Measurements from ENCODE around the gene JUN.

Gene JUN

DNA sequence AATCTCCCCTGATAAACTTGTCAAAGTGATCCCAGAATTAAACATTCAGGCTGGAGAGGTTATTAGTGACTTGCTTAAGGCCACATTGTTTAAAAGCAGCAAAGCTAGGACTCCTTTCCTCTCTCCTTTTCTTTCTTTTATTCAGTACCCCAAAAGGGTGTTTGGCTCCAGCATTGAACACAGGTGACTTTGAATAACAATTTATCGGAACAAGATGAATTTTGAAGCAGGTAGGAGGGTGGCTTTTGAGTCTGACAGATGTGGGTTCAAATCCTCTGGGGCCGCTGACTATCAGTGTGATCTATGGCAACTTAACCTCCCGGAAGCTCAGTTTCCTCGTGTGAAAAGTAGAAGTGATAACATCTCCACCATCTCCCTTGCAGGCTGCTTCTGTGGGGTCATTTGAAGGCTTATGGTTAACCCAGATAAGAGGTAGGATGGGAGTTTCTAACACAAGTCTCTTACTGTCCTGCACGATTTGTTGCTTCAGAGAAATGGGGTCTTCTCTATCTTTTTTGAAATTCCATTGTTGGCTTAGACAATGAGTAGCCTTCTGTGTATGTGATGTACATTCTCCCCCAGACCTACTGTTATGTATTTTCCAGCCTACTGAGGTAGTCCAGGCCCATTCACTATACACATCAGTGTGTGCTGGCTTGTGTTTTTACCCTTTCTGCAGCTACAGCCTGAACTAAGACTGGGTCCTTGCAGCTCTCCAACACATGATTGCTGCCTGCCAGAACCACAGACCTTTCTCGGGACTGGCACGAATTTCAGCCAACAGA is 29.0 kb downstream of the JUN start:
- TF ChIP-seq, protein P1, sequence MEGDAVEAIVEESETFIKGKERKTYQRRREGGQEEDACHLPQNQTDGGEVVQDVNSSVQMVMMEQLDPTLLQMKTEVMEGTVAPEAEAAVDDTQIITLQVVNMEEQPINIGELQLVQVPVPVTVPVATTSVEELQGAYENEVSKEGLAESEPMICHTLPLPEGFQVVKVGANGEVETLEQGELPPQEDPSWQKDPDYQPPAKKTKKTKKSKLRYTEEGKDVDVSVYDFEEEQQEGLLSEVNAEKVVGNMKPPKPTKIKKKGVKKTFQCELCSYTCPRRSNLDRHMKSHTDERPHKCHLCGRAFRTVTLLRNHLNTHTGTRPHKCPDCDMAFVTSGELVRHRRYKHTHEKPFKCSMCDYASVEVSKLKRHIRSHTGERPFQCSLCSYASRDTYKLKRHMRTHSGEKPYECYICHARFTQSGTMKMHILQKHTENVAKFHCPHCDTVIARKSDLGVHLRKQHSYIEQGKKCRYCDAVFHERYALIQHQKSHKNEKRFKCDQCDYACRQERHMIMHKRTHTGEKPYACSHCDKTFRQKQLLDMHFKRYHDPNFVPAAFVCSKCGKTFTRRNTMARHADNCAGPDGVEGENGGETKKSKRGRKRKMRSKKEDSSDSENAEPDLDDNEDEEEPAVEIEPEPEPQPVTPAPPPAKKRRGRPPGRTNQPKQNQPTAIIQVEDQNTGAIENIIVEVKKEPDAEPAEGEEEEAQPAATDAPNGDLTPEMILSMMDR (conservative IDR thresholded peaks at IDR 0.05; ENCODE audit: low read length) = no peak
- 0 out of 2 replicates have a peak overlapping the region, but pooled peaks have one; percentile 14 for H3K4me3 ChIP-seq (ENCODE audit: low read length)
- no peak for DNase-seq (ENCODE audit: low read depth)

DNA sequence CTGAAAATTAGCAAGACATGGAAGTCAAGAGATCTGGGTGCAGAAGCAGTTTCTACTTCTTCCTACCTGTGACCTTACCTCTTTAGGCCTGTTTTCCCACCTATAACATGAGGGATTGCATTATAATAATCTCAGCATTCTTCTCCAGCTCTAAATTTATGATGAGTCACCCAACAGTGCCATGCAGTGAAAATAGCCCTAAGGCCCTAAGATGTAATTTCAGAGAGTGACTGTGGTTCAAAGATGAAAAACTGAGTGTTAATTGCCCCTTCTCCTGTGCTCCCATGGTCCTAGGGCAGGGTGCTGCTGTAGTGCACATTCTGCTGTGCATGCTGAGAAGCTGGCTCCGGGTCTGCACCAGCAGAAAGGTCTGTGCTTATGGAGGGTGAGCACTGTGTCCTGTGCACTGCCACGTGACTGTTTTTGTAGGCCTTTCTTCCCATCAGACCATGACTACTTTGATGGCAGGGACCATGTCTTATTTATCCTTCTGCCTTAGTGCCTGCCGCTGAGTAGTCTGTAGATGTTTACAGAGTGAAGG is 29.7 kb downstream of the JUN start:
- DNase-seq (ENCODE audit: low read depth) = no peak
- no peak overlapping the region for H3K4me3 ChIP-seq (ENCODE audit: low read length)
- TF ChIP-seq, protein P1 (conservative IDR thresholded peaks at IDR 0.05; ENCODE audit: low read length) = no peak

DNA sequence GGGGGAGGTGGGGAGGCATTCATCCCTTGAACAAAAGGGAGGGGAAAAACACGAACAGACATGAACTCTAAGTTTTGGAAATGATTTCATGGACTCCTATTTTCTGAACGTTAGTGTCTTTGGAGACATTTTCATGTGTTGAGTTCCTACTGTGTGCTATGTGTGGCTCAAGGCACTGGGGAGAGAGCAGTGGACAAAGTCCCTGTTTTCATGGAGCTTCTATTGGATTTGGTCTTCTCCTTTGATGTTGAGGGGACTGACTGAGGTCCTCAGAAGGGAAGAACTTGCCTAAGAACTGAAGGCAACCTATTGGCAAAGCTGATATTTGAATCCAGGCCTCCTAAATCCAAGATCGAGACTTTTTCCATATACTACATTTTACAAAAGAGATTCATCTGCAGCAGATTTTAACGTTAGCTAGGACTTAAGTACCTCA is 30.4 kb downstream of the JUN start:
- TF ChIP-seq, protein P1 (conservative IDR thresholded peaks at IDR 0.05; ENCODE audit: low read length) = no peak
- no peak overlapping the region for H3K4me3 ChIP-seq (ENCODE audit: low read length)
- DNase-seq (ENCODE audit: low read depth) = no peak

DNA sequence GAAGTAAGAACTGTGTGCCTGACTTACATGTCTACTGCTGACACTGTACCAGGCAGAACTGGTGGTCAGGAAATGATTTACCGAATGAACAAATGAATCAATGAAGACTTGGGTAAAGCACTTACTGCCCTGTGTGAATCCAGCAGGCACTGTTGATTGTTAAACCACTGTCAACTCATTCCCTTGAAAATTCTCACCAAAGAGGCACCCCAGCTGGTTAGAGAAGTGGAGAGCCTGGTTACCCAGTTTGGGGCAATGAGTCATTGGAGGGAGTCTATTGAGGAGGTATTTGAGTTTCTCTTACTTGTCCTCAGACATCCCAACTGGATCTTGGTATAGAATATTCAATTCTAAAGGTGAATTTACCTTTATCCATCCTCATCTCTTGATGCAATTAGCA is 34.2 kb downstream of the JUN start:
- H3K4me3 ChIP-seq (ENCODE audit: low read length) = no peak overlapping the region
- DNase-seq (ENCODE audit: low read depth) = no peak
- TF ChIP-seq, protein P1 (conservative IDR thresholded peaks at IDR 0.05; ENCODE audit: low read length) = no peak

DNA sequence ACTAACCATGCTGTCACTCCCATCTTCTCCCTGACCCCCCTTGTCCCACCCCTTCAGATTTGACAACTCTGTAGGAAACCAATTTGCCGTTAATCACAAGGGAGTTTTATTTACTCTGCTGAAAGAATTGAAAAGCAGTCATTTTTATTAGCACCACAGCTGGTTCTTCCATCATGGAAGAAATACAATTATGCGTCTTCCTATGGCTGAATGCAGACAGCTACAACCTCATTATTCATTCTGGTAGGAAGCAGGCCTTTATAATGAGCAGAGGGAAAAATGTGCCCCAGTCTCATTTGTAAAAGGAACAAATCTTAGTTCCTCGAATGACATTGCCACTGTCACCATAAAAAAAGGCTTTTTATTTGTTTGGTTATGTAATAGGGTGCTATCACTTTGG is 35.2 kb downstream of the JUN start:
- DNase-seq (ENCODE audit: low read depth) = no peak
- TF ChIP-seq, protein P1 (conservative IDR thresholded peaks at IDR 0.05; ENCODE audit: low read length) = no peak
- H3K4me3 ChIP-seq (ENCODE audit: low read length) = no peak overlapping the region

DNA sequence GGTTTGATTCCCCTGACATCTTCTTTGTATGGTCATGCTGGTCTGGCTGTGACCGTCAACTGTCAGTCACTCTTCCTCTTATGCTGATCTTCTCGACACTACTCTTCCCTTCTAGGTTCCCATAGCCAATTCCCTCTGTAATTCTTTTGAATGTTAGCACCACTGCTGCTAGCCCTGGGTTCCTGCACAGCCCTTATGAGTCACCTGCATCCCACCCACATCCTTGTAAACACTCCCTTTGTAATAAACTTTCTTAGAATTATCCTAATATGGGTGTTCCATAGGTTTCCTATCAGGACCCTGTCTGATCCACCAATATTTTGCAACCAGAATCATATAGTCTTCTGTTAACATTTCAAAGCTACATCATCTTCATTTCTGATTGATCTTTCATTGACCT is 37.1 kb downstream of the JUN start:
- TF ChIP-seq, protein P1 (conservative IDR thresholded peaks at IDR 0.05; ENCODE audit: low read length) = no peak
- no peak for DNase-seq (ENCODE audit: low read depth)
- no peak overlapping the region for H3K4me3 ChIP-seq (ENCODE audit: low read length)

DNA sequence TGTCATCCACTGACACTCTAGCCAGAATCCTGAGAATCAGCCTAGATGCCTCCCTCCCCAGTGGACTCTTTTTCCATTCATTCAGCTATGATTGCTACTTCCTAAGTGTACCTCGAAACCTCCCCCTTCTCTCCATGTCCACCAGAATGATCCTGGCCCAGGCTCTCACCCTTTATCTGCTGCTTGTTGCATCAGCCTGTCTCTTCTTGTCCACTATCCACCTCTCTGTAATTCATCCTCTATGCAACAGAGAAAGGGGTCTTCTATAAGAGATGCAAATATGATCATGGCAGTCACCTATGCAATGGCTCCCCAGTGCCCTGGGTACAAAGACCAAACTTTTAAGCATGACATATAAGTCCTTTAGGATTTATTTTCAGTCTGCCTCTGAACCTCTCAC is 37.7 kb downstream of the JUN start:
- DNase-seq (ENCODE audit: low read depth) = no peak
- H3K4me3 ChIP-seq (ENCODE audit: low read length) = no peak overlapping the region
- TF ChIP-seq, protein P1 (conservative IDR thresholded peaks at IDR 0.05; ENCODE audit: low read length) = no peak
